GM21723 (cell line): Measurements from ENCODE around the gene ESRP2.

ENCODE experiments used
- ATAC-seq: cut with Tn5 transposase; IDR thresholded peaks from one replicate; pipeline ENCODE4 v1.9.1; 2021; ENCODE audit warnings: mild to moderate bottlenecking, moderate library complexity; ENCODE audit not compliant: unreplicated experiment

ESRP2 gene

DNA sequence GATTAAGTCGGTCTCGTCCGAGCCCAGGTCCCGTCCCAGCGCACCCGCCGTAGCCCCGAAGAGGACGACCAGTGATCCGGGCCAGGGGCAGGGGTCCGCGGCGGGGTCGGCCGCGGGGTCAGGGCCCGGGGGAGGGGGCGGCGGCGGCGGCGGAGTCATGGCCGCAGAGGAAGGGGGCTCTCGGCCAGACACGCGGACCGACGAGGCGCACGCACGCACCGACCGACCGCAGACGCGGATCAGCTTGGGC, at the start of gene ESRP2:
ESRP2 (minus strand) TSS at position 241 of the 250 bp plus-strand sequence; CDS start at position 159, 82 bp downstream.
- ATAC-seq, result no peak

GRCh38 chr16:68285683-68286082, 49.8 kb upstream of the ESRP2 start:
- no peak for ATAC-seq

DNA sequence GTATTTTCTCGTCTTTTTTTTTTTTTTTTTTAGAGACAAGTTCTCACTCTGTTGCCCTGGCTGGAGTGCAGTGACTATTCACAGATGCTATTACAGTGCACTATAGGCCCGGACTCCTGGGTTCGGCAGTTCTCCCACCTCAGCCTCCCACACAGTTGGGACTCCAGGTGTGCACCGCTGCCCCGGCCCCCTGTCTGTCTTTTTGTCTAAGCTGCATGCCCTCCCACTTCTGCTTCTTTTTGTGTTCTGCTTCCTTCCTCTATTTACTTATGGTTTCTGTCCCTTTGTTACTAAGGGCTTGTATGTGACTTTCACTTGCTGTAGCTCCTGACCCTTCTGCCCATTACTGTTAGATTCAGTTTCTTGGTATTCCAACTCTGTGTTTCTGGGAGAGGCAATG, 48.9 kb upstream of the ESRP2 start:
- peak; percentile 63 for ATAC-seq

- no peak for ATAC-seq
These were observed 48.1 kb upstream of the ESRP2 start for GRCh38 chr16:68283801-68284598.

DNA sequence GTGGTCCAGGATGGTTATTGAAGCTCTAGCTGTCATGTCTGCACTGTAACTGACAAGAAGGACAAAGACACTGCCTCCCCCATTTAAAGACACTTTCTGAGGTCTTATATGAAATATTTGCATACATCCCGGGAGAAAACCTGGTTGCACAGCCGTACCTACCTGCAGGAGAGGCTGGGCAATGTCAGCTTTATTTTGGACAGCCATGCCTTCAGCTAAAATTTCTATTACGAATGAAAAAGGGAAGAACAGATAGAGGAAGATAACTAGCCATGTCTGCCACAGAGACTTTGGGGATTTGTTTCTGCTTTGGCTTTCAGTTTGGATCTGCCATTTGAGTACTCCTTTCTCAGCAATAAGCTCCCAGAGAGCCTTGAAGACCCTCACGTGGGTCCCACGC, 47.4 kb upstream of the ESRP2 start:
- no peak for ATAC-seq

- no peak for ATAC-seq
These were observed 46.1 kb upstream of the ESRP2 start for GRCh38 chr16:68282064-68282452.

DNA sequence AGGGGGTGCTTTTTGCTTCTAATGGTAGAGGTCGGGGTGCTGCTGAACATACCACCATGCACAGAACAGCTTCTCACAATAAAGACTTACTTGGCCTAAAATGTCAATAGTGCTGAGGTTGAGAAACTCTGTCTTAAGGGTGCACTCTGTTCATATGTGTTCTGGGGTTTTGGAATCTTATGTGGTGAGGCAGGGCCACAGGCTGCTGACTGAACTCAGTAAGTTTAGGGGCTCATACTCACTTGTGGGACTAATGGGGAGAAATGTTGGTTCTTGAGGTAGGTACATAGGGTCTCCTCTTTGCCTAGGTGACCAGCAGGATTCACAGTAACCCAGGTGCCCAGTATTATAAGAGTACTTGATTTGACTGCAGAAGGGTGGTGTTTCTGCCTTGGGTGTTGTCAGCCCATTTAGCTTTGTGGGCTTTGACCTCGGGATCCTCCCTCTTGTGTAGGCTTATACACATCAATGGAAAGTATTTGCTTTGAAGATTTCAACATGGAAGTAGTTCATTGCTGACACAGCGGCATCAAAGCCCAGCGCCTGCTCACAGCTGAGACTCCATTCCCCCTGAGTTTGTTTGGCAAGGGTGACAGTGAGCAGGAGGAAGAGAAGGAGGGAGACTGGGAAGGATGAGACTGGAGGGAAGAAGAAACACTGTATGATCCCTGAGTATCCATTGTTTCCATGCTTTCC, 45.6 kb upstream of the ESRP2 start:
- ATAC-seq, result no peak

GRCh38 chr16:68279726-68280558, 44.0 kb upstream of the ESRP2 start:
- no peak for ATAC-seq

GRCh38 chr16:68276223-68276622, 40.3 kb upstream of the ESRP2 start:
- ATAC-seq, result no peak

DNA sequence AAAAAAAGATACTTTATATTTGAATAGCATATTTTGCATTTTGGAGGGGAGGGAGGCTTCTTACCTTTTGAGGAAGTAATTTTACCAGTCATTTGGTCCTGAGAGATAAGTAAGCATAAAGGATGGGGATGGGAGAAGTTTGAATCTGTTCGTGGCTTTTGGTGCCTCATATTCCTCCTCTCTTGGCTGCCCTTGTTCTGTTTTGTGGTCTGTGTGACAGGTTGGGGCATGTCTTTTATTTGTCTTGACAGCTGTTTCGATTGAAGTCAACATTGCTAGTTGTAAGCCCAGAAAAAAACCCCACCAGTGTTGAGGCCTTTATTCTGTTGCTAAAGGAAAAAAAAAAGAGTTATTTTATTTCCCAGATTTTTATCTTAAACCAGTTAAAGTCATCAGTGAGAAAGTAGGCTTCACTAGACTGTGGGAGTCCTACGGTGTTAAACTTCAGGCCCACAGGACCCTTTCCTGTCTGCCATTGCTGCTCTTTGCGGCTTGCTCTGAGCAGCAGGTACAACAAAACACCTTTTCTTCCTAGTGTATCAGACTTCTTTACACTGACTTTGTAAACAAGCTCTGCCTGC, 39.8 kb upstream of the ESRP2 start:
- ATAC-seq, result peak; percentile 75

DNA sequence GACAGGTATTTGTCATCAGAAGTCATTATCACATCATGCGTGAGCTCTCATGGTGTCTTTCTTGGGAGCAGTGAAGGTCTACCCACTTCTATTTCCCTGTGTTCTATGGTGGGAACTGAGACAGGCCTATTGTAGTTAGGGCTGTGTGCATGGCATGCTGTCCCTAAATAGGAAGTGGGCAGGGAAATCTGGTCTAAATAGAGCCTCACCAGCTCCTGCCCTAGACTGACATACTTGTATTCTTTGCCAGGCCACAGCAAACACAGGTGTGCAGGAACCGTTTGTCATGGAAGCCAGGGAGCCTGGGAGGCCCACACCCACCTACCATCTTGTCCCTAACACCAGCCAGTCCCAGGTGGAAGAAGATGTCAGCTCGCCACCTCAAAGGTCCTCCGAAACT, 38.5 kb upstream of the ESRP2 start:
- ATAC-seq, result no peak

- no peak for ATAC-seq
These were observed 38.0 kb upstream of the ESRP2 start for GRCh38 chr16:68273896-68274295.

DNA sequence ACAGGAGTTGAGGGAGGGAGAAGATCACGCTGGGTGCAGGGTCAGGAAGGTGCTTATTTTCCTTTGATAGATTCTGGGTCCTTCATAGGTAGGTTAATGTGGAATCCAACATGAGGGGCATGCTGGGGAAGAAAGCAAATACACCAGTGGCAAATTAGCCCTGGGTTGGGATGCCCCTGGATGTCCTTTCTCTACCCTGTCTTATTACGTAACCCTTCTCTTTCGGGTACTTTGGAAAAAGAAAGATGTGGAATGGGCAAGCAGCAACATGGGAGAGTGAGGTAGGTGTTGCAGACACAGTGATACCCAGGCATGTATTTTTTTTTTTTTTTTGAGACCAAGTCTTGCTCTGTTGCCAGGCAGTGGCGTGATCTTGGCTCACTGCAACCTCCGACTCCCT, 37.5 kb upstream of the ESRP2 start:
- no peak for ATAC-seq

- ATAC-seq, result no peak
These were observed 36.7 kb upstream of the ESRP2 start for GRCh38 chr16:68272507-68273209.

DNA sequence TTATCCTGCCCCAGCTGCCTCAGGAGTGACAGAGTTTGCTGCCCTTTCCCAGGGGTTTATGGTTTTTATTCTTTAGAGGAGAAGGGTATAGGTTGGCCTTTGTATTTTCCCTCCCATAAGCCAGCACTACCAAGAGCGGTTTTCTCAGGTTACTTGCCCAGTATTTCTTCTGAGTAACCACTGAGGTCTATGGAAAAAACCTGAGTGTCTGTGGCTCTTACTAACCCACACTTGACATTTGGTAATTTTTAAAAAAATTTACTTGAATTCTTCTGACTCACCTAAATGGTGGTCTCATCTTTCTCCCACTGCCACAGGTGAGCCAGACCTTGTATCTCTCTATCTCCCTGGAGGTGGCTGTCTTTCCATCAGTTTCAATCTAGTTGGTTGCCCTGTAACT, 34.4 kb upstream of the ESRP2 start:
- ATAC-seq, result no peak

- ATAC-seq, result no peak
These were observed 33.9 kb upstream of the ESRP2 start for GRCh38 chr16:68269793-68270192.

GRCh38 chr16:68267612-68268405, 31.9 kb upstream of the ESRP2 start:
- ATAC-seq, result no peak

DNA sequence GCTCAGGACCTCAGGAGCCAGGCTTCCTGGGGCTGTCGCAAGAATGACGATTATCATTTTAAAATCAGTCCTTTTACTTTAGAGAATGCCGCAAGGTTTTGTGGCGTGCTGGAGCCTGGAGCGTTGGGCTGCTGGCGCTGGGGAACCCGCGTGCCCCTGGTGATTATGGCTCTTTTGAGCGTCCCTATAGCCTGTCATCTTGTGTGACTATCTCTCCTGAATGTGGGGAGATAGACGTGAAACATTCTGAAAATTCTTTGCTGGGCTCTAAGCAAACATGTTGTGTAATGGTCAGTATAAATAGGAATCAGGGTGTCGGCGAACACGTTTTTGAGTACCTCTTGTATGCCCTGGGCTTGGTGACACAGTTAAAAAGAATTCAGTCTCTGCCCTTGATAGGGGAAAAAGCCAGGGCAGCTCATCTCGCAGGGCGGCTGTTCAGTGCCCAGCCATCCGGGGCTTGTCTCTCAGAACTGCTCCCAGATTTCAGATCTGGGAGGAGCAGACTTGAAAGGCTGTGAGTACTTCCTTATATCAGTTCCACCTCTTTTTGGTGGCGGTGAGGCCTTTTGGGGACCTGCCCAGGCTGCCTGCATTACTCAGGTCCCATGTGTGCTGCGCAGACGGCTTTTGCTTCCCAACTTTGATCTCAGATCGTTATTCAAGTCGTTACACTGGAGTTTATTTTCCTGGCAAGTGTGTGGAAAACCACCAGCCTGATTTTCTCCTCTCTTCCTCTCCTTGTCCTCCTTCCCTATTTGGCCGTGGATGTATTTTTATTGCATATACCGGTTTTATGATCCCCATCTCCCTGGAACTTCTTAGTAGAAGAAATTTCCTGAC, 29.4 kb upstream of the ESRP2 start:
- peak; percentile 21 for ATAC-seq
